GM19372 (cell line): Measurements from ENCODE around the gene MACROD2.

Experiments
- ATAC-seq: cut with Tn5 transposase; IDR thresholded peaks from one replicate; pipeline ENCODE4 v1.9.1; 2021; ENCODE audit warnings: mild to moderate bottlenecking, low read depth, moderate library complexity; ENCODE audit not compliant: unreplicated experiment

MACROD2 gene

DNA sequence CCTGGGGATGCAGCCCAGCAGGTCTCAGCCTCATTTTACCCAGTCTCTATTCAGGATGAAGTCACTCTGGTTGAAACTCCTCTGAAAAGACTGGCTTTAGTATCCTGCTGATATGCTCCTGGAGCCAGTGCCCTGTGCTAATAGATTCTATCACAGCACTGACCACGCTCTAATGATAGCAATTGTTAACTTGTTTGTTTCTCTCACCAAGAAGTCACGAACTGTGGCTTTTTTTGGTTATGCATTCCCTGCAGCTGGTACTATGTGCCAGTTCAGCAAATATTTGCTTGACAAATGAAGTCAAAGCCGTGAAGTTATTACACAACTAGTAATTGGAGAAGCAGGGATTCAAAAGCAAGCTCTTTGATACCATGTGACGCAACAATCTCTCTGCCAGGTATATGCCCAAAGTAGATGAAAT is 1823.3 kb downstream of the MACROD2 start:
- ATAC-seq = no peak

GRCh38 chr20:15823718-15824117 is 1828.4 kb downstream of the MACROD2 start:
- no peak for ATAC-seq

- ATAC-seq = no peak
Measured at GRCh38 chr20:15827628-15828027, 1832.3 kb downstream of the MACROD2 start.

DNA sequence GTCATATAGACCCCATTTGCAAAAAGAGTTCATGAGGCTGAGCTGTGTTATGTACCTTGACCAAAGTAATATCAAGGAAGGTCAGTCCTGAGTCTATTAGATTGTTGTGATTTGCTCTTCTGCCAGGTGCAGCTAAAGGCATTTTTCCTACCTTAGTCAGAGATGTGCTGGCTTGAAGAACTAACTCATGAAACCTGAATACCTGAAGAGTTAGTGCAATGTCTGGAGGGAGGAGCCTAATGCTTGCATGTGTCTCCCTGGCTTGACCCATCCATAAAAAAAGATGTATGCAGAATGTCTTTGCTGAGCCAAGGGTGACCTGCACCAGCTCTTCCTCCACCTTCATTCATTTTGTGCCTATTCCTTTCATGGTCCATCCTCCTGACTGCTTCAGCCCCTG is 1835.9 kb downstream of the MACROD2 start:
- no peak for ATAC-seq

- no peak for ATAC-seq
Measured at GRCh38 chr20:15832512-15832911, 1837.2 kb downstream of the MACROD2 start.

GRCh38 chr20:15834857-15835256 is 1839.5 kb downstream of the MACROD2 start:
- no peak for ATAC-seq

DNA sequence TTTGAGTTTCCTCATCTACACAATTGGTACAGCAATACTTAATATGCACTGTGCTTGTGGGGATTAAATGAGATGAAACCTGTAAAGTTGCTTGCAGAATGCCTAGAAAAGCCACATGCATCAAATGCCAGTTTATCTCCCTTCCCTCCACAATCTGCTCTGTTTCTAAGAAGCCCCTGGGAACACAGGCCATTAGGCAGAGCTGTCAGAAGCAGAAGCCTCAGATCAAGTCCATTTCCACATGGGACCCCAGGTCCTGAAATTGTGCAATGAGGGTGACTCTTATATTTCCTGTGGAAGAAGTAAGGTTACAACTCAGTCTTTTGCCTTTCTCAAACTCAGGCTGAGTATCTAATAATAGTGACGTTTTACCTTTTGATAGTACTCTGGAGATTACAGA is 1840.5 kb downstream of the MACROD2 start:
- no peak for ATAC-seq

DNA sequence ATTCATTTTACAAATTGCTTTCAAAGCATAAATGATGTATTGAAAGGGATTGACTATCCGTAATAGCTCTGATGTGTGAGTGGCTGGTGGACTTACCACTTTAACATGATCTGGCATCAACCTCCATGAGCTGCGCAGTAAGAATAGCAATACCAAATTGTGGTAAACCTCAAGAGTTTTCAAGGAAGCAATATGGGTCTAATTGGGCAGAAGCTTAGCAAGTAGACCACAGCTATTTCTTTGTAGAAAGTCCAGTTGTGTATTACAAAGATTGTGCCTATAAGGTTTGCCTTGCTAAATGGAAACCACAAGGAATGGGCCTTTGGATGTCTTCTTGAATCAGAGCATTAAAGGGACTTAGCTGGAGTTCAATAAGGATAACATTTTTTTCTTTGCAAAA is 1841.3 kb downstream of the MACROD2 start:
- no peak for ATAC-seq

- no peak for ATAC-seq
Measured at GRCh38 chr20:15837563-15837962, 1842.2 kb downstream of the MACROD2 start.

- no peak for ATAC-seq
Measured at GRCh38 chr20:15838466-15838865, 1843.2 kb downstream of the MACROD2 start.

DNA sequence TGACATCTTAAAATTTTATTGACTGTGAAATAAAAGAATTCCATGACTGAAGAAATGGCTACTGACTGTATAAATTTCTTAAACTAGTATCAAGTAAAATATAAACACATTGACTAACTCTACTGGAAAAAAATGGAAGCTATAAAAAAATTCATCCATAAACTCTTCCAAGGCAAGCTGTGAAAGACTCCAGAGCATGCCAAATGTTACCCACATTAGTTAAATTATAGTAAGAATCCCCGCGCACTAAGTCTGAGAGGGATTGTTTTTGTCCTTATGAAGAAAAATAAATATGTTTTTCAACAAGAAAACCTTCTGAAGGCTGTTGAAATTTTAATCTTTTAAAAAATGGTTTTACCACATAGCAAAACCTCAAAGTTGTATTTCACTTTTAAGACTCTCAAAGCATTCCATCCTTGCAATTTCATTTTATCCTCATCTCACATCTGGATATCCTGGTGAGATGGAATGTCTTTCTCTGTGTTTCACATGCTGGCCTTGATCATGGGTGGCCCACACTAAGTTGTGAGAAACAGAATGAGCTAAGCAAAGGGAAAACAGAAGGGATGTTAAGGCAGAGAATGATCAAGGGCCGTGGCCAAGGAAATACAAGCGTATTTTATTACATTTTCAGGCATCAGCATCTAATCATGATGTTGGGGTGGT is 1845.5 kb downstream of the MACROD2 start:
- no peak for ATAC-seq

DNA sequence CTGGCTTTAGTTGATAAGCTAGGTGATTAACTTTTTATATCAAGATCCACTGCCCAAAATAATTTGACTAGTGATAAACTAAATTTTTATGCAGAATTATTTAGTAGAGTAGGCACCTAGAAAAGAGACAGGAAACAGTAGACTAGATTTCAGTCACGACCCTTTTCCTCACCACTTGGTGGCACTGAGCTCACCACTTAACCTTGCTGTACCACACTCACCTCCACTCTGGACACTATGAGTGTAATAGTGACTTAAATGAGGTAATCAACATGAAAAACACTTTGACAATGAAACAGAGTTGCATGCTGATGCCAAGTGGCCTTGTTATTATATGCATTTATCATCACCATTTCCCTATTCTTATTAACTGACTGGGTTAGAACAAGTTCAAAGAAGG is 1847.6 kb downstream of the MACROD2 start:
- ATAC-seq = peak; percentile 48

- ATAC-seq = no peak
Measured at GRCh38 chr20:15843777-15844176, 1848.5 kb downstream of the MACROD2 start.

DNA sequence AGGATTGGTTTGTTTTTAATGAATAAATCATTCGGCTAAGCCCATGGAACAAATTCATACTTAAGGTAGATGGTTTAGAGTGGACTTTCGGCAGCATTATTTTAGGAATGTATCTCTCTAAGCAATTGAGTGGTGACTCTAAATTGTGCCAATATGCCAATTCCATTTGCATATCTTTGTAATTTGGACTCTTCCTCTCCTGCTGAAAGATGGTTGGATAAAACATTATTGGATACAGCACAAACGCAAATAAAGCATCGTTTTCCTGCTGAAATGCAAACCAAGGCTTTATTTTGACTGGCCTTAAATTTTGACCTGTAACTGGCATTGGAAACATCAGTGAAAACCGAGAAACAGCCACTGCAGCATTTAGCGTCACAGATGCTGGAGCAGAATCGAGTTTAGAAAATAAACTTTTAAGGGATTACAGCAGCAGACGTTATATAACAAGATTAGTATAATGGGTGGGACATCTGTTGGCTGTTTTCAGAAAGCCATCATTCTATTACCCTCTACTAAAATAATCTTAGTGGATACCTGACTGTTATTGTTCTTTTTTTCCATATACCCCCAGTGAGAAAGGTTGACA is 1852.0 kb downstream of the MACROD2 start:
- no peak for ATAC-seq

DNA sequence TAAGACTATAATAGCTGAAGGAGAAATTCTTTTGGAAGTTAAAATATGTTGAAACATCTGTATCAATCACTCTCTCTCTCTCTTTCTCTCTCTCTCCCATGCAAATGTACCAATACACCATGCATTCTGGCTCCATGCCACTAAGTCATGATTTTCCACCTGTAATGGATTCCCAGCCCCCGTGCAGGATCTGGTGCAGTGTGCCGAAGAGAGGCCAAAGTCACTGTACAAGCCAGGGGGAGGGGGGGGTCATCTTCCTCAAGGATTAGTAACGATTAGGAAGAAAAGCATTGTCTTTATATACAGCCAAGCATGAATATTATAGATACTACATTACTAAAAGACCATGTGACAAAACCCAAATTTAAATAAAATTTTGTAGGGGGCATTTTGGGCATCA is 1852.8 kb downstream of the MACROD2 start:
- no peak for ATAC-seq

GRCh38 chr20:15848995-15849610 is 1853.8 kb downstream of the MACROD2 start:
- ATAC-seq = no peak

GRCh38 chr20:15851576-15852215 is 1856.4 kb downstream of the MACROD2 start:
- no peak for ATAC-seq

DNA sequence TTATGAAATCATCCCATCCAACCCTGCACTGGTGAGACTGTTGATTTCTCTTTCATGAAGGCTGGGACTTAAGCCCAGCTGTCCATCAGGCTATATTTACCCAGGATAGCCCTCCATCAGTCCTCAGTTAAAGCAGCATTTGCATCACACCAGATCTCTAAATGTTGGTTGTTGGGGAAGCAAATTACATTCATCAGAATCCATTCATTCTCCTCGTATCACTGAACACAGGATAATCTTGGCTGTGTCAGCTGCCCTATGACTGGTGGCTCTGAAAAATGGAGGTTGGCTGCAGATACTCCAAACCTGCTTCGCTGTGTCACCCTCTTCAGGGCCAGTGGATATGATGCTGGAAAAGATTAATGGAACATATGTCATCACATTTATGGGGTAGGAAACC is 1859.6 kb downstream of the MACROD2 start:
- no peak for ATAC-seq

DNA sequence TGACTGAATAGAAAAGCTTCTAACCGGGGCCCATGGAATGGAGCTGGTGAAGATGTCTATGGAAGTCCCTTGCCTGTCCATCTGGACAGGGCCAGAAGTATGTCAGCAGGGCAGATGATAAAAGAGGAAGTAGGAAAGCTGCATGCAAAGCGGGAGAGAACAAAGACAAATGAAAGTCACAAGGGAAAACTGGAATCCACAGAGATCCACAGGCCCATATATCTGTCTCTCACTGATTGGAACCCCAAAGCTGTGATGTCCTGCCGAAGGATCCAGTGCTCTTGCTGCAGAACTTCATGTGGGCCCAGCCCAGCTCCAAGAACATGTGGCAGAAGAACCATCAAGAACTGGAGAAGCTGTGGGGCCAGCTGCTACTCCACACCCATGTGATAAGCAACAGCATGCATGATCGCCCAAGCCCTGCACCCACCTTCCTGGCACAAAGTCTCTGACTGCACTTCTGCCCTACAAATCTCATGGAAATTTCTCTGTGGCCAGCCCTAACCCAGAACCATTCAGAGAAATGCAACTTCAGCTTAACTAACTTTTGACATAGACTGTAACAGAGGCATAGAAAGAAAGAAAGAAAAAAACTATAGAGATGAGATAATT is 1862.0 kb downstream of the MACROD2 start:
- ATAC-seq = no peak

DNA sequence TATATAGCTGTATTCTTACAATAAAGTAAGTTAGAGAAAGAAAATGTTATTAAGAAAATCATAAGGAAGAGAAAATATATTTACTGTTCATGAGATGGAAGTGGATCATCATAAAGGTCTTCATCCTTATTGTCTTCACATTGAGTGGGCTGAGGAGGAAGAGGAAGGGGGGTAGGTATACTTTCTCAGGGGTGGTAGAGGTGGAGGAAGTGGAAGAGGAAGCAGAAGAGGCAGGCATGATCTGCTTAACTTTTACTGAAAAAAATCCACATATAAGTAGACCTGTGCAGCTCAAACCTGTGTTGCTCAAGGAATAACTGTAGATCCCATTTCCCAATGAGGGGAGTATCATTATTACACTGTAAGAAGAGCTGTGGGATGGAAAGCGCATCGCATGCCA is 1863.7 kb downstream of the MACROD2 start:
- ATAC-seq = no peak

GRCh38 chr20:15860850-15861249 is 1865.5 kb downstream of the MACROD2 start:
- ATAC-seq = no peak
